K562 treated with DMSO at 1 percent for 48 hours (cell line): ENCODE results near the gene HCRTR2. TPM values are rescaled to one million over a fixed set of nuclear protein-coding genes. Genes with fewer than 3 reads are reported as not detected.

ENCODE experiments used
- total RNA-seq: library from RNA; unstranded; fragments of 300-600 nt; gene quantifications from 2 replicates; pipeline ENCODE4 v1.2.3, GENCODE V29; 2022; ENCODE audit warnings: low replicate concordance; ENCODE audit errors: extremely low read depth

Gene HCRTR2
- not detected in 2 replicates for total RNA-seq

GRCh38 chr6:55174211-55175026, at the start of gene HCRTR2:
Gene HCRTR2 (plus strand): TSS chr6:55174515. CDS start chr6:55174588, 73 bp downstream.

GRCh38 chr6:55327169-55327568, 152.9 kb downstream of the HCRTR2 start, which contains the start of gene GFRAL:
Gene GFRAL (plus strand): TSS chr6:55327469. CDS start chr6:55327555, 86 bp downstream.

Other genes with a start within 250 kb of the HCRTR2 start
- not detected in 2 replicates for gene GFRAL, start 153.0 kb downstream of the HCRTR2 start, total RNA-seq